Measurements from ENCODE around the gene RAB12.
"Not testable (repeated sequence)": the region's sequence is repeated elsewhere in the genome, so short reads cannot be mapped to it uniquely, and the experiment has no call there.

Gene RAB12, protein sequence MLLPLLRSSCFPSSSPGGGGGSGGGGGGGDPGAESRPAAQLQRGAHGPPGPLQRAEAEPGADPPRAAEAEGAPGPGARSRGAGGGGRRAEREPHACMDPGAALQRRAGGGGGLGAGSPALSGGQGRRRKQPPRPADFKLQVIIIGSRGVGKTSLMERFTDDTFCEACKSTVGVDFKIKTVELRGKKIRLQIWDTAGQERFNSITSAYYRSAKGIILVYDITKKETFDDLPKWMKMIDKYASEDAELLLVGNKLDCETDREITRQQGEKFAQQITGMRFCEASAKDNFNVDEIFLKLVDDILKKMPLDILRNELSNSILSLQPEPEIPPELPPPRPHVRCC

DNA sequence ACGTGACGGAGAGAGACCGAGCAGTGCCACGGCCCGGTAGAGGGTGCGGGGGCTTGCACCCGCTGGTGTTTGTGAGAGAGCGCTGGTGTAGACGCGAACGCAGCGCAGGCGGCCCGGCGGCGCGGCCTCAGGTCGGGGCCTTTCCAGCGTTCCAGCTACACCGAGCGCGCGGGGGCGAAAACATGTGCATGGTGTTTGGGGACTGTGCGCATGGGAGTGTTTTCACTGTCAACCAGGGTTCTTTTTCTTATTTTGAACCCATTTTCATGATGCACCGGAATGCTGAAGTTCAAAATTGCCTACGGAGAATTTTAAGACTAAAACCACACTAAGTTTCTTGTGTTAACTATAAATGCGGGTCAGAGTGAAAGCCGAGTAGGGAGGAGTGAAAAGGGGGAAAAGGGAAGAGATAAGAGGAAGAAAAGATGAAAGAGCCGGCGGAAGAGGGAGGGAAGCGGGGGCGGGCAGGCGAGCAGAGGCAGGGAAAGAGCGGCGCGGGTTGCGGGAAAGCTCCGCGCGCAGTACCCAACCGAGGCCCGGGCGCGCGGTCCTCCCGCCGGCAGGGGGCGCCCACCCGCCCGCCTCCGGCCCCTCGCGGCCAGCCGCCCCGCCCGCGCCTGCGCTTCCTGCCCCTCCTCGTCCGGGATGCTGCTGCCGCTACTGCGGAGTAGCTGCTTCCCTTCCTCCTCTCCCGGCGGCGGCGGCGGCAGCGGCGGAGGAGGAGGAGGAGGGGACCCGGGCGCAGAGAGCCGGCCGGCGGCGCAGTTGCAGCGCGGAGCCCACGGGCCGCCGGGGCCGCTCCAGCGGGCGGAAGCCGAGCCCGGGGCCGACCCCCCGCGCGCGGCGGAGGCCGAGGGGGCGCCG, at the start of gene RAB12:
Gene RAB12, plus strand, starts transcription at position 643 of the 864 bp plus-strand sequence. Its CDS starts 3 bp downstream, at position 646.
- peak; percentile 68 for DNase-seq (ENCODE audit: low read depth)

DNA sequence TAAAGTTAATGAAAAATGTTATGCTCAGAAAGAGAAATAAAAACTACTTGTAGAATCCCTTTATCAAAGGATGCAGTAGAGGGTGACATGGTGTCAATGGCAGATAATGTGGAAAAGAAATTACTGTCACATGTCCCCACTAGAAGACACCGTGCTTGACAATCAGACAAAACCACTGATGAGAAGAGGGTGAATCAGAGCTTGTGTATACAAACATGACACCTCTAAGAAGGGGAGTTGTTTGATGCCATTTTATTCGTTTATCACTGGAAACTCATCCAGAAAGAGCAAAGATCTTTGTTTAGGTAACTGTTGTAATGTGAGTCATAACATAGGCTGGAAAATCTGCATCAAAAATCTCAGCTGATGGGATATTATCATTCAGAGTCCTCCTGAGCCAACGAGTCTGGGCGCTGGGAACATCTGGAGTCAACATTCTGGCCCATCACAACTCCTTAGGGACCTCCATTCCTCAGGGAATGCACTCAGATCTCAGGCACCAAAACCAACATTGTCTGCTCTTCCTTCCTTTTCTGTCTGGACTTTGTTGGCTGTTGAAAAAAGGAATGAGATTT, 49.5 kb upstream of the RAB12 start:
- no peak for DNase-seq (ENCODE audit: low read depth)

DNA sequence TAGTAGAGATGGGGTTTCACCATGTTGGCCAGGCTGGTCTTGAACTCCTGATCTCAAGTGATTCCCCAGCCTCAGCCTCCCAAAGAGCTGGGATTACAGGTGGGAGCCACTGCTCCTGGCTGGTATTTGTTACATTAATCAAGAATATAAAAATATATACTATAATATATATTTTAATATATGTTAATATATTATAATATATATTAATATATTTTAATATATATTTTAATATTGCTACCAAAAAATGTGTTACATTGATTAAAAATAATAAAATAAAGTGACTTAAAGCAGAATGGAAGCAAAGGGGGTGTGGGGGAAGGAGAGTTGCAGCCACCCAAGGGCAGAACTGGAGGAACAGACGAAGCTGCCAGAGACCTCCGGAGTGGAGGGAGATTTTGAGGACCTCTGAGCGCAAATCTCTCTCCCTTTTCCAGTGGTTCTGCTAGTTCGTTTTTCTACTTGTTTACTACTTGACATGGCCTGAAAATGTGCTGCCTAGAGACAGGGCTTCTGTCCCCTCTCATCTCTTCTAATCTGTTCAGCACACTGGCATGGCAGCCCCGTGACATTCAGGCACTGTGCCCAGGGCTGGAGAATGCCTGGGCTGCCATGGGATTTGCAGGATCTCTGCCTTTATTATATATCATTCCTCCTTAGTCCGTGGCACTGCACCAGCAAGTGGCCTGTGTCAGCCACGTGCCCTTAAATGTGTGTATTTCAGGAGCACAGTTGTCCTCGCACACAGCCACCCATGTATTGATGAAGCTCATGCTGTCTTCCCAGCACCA, 47.9 kb upstream of the RAB12 start:
- DNase-seq (ENCODE audit: low read depth) = no peak

DNA sequence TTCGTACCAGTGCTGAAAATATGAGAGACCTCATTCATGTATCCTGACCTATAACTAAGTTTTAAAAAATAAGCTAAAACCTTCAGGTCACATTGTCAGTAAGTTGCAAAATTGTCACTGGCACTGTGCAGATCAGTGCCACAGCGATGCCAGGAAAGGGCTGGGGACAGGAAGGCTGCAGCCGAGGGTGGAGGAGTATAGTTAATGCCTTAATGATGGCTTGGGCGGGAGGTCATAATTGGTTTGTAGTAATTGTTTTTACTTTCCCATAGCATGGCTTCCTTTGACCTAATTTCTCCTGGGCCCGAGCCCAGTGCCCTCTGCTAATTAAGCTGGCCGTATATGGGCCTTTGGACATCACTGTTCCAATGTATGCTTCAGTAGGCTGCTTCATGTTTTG, 47.2 kb upstream of the RAB12 start:
- DNase-seq (ENCODE audit: low read depth) = no peak

DNA sequence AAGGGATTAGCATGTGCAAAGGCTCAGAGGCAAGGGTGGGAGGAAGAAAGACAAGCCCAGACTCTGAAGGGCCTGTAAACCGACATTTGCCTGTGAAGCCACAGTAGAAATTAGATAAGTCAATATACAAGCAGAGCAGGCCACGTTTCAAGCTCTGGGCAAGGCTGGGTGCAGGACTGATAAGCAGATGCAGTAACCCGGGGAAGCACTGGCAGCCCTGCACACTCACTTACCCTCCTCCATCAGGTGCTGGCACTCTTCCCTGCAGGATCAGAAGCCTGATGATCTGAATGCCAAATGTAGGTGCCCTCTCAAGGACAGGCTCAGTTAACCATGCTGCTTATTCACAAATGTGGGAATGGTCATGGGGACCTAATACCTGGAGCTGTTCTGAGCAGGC, 46.3 kb upstream of the RAB12 start:
- DNase-seq (ENCODE audit: low read depth) = no peak

DNA sequence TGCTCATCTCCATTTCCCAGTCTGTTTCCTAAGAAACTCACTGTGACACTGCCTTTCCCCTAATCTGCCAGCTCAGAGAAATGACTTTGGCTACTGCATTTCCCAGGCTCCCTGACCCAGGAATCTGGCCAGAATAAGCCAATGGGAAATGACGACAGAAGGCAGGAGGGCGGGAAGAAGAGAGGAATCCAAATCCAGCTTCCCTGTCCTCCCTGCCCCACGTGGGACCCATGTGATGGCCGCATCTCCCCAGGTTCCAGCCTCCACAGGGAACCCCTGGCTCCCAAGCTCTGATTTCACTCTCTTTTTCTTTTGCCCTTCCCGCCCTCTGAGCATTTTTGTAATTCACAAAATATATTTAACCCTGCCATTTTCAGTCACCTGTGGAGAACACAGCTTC, 37.8 kb upstream of the RAB12 start:
- DNase-seq (ENCODE audit: low read depth) = no peak

DNA sequence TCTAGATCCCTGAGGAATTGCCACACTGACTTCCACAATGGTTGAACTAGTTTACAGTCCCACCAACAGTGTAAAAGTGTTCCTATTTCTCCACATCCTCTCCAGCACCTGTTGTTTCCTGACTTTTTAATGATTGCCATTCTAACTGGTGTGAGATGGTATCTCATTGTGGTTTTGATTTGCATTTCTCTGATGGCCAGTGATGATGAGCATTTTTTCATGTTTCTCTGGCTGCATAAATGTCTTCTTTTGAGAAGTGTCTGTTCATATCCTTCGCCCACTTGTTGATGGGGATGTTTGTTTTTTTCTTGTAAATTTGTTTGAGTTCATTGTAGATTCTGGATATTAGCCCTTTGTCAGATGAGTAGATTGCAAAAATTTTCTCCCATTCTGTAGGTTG, 35.5 kb upstream of the RAB12 start:
- not testable (repeated sequence) for DNase-seq (ENCODE audit: low read depth)

DNA sequence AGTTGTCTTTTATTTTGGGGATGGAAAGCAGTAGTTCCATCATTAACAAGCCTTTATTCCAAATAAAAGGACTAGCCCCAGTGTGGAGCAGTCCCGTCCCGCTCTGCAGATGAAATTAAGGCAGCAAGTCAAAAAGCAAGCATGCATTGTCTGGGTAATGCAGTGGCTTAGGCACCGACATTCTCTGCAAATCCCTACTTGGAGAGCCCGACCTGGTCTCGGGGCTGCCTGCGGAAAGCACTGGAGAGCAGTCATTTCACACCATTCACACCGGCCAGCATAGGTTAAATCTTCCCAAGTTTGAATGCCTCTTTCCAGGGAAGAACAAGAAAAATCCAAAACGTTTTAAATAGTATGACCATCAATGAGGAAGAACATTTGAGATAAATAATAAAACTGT, 24.4 kb upstream of the RAB12 start:
- no peak for DNase-seq (ENCODE audit: low read depth)

DNA sequence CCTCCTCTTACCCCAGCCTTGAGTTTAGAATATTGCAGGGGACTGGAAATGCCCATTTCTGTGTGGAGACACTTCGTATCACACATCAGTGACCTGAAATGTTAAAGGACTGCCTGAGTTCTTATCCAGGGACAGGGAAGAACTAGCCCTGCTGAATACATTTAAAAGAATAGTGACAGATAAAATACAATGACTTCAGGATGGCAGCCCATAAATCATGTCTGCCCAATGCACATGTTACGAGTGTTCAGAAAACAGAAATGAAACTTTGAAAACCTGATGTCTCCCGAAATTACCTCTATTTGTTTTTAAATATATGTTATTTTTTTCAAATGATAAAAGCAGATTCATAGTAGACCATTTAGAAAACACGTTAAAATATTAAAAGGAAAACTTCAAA, 22.3 kb upstream of the RAB12 start:
- DNase-seq (ENCODE audit: low read depth) = no peak

DNA sequence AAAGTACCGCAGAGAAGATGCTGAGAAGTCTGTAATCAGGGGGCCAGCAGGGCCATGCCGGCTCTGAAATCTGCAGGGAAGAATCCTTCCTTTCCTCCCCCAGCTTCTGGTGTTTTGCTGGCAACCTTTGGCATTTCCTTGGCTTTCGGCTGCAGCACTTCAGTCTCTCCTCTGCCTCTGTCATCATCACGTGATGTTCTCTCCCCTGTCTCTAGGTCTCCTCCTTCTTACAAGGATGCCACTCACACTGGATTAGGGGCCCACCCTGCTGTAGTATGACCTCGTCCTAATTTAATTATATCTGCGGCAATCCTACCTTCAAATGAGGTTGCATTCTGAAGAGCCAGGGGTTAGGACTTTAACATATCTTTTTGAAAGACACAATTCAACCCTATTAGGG, 13.8 kb upstream of the RAB12 start:
- no peak for DNase-seq (ENCODE audit: low read depth)

DNA sequence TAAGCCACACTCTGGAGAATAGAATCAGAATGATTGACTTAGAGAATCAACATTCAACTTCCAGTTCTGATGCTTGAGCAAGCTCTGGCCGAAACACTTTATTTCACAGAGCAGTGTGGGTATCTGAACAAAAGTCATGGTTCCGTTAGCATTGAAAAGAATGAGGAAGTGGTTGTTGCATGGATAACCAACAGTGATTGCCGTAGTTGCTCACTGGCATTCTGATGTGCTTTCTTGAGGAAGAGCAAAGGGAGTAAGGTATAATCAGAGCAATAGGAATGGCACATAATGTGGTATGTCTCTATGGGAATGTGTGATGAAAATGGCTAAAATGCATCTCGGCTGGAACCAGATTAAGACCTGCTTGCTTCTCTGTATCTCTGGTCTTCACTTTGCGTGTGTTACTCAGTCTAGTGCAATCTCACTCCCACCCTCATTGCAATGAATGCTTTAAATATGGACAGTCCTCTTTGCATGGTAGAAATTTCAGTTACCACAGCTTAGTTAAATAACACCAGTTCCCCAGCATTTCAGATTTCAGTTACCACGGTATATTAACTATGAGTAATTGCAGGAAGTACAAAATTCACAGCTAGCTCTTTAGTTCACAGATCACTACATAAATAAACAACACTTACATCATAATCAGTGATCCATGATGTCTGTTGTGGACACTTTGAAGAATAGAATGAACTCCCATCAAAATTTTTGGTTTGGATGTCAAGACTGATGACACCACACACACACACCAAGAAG, 7.8 kb upstream of the RAB12 start:
- DNase-seq (ENCODE audit: low read depth) = no peak

DNA sequence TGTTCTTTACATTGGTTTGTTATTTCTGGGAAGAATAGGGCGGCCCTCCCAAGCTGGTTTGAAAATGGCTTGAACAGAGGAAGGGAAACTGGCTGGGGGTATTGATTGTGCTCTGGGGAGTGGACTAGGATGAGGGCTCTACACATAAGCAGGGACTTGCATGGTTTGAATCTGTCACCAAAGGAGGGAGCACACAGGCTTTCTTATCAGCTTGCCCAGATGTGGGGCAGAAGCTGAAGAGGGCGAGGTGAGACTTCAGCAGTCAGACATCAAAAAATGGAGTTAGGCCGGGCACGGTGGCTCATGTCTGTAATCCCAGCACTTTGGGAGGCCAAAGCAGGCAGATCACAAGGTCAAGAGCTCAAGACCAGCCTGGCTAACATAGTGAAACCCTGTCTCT, 7.2 kb upstream of the RAB12 start:
- no peak for DNase-seq (ENCODE audit: low read depth)

DNA sequence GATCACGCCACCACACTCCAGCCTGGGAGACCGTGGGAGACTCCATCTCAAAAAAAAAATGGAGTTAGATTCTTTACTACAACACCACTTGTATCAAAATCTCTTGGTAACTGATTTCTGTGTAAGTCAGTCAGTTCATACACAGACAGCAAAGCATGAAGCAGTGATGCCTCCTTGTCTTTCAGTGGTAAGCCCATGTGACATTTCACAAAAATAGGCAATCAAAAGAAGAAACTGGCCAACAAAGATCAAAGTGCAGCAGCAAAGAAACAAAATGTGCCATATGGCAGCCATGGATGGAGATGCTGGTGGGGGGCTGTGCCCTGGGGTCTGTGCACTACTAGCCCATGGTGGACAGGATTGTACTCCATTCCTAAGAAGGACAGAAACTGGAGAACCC, 6.7 kb upstream of the RAB12 start:
- DNase-seq (ENCODE audit: low read depth) = no peak

DNA sequence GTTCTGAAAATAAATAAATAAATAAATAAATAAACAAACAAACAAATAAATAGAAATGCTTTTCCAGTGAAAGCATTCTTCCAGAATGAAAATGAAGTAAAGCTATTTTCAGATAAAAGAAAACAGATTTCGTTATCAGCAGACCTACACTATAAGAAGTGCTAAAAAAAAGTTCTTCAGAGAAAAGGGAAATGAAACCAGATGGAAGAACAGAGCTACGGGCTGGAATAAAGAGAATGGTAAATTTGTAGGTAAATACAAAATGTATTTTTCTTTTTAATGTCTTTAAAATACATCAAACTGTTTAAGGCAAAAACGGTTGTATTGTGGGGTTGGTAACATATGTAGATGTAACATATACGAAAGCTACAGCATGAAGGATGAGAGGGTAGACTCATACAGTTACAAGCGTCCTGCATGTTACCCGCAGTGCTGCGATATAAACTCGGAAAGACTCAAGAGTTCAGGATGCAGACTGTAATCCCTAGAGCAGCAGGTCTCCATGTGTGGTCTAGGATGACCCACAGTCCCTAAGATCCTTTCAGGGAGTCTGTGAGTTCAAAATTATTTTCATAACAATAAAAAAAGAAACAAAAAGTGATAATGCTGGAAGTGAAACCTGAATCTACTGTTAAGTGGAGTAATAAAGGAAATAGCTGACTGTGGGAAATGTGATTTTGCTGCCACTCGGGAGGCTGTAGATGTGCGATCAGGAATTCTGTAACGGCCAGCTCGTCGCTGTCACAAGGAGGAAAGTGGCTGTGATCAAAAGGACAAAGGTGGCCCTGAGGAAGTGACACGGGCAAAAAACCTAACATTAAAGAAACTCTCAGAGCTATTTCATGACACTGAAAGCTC, 5.3 kb upstream of the RAB12 start:
- DNase-seq (ENCODE audit: low read depth) = no peak

DNA sequence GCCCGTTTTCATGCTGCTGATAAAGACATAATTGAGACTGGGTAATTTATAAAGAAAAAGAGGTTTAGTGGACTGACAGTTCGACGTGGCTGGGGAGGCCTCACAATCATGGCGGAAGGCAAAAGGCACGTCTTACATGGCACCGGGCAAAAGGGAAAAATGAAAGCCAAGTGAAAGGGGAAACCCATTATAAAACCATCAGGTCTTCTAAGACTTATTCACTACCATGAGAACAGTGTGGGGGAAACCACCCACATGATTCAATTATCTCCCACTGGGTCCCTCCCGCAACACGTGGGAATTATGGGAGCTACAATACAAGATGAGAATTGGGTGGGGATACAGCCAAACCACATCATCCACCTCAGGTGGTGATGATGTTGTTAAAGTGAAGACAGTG, 3.3 kb upstream of the RAB12 start:
- no peak for DNase-seq (ENCODE audit: low read depth)

DNA sequence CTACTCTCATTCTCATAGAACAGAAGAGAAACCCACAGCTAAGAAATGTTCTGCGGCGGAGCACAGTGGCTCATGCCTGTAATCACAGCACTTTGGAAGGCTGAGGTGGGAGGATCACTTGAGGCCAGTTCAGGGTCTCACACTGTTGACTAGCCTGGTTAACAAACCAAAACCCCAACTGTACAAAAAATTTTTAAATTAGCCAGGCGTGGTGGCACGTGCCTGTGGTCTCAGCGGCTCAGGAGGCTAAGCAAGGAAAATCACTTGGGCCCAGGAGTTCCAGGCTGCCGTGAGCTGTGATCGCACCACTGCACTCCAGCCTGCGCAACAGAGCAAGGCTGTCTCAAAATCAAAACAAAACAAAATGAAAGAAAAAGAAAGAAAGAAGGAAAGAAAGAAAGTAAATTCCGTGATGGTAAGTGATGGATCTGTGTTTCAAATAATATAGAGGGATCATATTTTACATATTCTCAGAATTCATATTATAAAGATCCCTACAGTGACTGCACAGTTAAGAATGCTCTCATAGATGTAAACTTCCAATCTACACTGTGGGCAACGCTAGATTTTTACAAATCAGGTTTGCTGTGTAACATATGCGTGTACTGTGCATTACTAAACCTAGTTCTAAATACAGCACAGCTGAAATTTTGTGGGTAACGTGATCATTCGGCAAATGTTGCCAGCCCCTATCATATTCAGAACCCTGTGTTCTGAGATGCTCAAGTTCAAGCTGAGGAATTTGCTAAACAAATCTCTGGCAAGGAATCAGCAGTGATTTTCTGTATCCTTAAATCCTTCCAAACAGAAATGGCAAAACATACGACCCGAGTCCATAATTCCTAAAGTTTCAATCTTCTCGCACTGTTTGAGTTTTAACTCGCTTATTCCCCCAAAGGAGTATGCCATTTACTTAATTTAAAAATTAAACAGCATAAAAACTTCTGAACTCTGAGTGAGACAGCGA, 1.2 kb upstream of the RAB12 start:
- DNase-seq (ENCODE audit: low read depth) = no peak

DNA sequence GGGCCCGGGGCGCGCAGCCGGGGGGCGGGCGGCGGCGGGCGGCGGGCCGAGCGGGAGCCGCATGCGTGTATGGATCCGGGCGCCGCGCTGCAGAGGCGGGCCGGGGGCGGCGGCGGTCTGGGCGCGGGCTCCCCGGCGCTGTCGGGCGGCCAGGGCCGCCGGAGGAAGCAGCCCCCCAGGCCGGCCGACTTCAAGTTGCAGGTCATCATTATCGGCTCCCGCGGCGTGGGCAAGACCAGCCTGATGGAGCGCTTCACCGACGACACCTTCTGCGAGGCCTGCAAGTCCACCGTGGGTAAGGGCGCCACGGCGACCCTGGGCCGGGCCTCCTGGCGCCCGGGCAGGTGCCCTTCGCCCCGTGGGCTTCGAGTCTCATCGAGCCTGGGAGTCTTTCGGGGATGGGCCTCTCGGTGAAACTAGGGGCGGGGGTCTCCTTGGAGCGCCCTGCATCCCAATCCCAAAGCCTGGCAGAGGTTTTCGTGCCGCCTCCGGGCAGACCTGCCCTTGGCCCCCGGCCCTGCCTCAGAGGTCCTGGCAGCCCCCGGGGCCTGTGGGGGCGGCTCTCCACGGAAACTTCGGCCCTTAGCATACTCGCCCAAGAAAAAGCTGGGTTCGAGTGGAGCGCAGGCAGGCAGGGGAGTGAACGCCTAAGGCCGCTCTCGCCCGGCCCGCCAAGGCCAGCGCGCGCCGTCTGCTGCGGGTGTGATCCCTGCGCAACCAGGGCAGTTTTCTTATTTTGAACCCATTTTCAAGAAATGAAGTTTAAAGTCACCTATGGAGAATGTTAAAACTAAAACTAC, 622 bp downstream of the RAB12 start:
- DNase-seq (ENCODE audit: low read depth) = no peak

DNA sequence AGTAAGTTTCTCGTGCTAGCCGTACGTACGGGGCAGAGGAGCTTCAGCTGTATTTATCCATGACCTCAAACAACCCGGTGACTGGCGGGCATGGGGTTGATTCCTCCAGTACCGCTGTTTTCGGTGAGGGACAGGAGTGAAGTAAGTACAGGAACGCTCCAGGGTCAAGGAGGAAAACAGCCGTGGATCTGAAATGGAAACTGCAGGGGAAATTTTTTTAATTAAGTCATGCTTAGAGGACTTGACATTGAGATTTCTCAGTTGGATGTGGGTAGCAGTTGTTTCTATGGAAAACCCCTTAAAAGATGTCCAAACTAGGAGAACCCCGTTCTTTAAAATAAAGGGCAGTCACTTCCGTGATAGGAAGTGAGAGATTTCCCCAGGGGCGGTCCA, 1.2 kb downstream of the RAB12 start:
- DNase-seq (ENCODE audit: low read depth) = no peak
